ENCODE measurements around the gene CDK7.

GRCh38 chr5:69224520-69224919, 10.2 kb upstream of the CDK7 start:
- TF ChIP-seq POLR2A (IDR thresholded peaks at IDR 0.05), result no peak
- TF ChIP-seq POLR2AphosphoS5 (IDR thresholded peaks at IDR 0.05), result no peak
- TF ChIP-seq, protein P1, sequence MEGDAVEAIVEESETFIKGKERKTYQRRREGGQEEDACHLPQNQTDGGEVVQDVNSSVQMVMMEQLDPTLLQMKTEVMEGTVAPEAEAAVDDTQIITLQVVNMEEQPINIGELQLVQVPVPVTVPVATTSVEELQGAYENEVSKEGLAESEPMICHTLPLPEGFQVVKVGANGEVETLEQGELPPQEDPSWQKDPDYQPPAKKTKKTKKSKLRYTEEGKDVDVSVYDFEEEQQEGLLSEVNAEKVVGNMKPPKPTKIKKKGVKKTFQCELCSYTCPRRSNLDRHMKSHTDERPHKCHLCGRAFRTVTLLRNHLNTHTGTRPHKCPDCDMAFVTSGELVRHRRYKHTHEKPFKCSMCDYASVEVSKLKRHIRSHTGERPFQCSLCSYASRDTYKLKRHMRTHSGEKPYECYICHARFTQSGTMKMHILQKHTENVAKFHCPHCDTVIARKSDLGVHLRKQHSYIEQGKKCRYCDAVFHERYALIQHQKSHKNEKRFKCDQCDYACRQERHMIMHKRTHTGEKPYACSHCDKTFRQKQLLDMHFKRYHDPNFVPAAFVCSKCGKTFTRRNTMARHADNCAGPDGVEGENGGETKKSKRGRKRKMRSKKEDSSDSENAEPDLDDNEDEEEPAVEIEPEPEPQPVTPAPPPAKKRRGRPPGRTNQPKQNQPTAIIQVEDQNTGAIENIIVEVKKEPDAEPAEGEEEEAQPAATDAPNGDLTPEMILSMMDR (IDR thresholded peaks at IDR 0.05), result no peak
- TF ChIP-seq EP300 (IDR thresholded peaks at IDR 0.05), result no peak

Data from suprapubic skin (tissue), 4 donors.